ENCODE data around the gene CTXN2.

Gene CTXN2

GRCh38 chr15:48191574-48192225, at the start of gene CTXN2:
TSS of gene CTXN2 (plus strand) at chr15:48191665. CDS start at chr15:48201301, 9,636 bp downstream.
- TF ChIP-seq, protein P1, sequence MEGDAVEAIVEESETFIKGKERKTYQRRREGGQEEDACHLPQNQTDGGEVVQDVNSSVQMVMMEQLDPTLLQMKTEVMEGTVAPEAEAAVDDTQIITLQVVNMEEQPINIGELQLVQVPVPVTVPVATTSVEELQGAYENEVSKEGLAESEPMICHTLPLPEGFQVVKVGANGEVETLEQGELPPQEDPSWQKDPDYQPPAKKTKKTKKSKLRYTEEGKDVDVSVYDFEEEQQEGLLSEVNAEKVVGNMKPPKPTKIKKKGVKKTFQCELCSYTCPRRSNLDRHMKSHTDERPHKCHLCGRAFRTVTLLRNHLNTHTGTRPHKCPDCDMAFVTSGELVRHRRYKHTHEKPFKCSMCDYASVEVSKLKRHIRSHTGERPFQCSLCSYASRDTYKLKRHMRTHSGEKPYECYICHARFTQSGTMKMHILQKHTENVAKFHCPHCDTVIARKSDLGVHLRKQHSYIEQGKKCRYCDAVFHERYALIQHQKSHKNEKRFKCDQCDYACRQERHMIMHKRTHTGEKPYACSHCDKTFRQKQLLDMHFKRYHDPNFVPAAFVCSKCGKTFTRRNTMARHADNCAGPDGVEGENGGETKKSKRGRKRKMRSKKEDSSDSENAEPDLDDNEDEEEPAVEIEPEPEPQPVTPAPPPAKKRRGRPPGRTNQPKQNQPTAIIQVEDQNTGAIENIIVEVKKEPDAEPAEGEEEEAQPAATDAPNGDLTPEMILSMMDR (IDR thresholded peaks at IDR 0.05; ENCODE audit: borderline replicate concordance, insufficient read depth, low read depth, low read length) = no peak
- no peak within 1 kb of the TSS for H3K4me3 ChIP-seq (ENCODE audit: low read depth, low read length)

GRCh38 chr15:48143856-48144255, 47.6 kb upstream of the CTXN2 start:
- no peak overlapping the region for H3K4me3 ChIP-seq (ENCODE audit: low read depth, low read length)
- TF ChIP-seq, protein P1 (IDR thresholded peaks at IDR 0.05; ENCODE audit: borderline replicate concordance, insufficient read depth, low read depth, low read length) = no peak

- no peak overlapping the region for H3K4me3 ChIP-seq (ENCODE audit: low read depth, low read length)
- TF ChIP-seq, protein P1 (IDR thresholded peaks at IDR 0.05; ENCODE audit: borderline replicate concordance, insufficient read depth, low read depth, low read length) = no peak
Measured at GRCh38 chr15:48144889-48145288, 46.6 kb upstream of the CTXN2 start.

DNA sequence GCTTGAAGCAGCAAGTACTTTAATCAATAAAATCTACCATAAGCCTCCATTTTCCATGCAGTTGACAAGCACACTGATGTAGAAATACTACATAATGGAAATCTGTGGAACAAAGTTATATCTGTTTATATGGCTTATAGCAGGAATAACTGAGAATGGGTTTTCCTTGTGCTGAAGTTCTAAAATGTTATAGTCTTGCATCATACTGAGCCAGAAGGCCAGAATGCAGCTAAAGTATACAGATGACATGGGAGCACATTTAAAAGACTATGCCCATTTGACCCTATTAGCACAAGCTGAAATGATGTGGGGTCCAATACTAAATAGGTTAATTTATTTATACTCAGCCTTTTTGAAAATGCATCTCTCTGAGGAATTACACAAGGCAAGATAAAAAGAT, 45.5 kb upstream of the CTXN2 start:
- H3K4me3 ChIP-seq (ENCODE audit: low read depth, low read length) = no peak overlapping the region
- TF ChIP-seq, protein P1 (IDR thresholded peaks at IDR 0.05; ENCODE audit: borderline replicate concordance, insufficient read depth, low read depth, low read length) = no peak

GRCh38 chr15:48147358-48147757, 44.1 kb upstream of the CTXN2 start:
- TF ChIP-seq, protein P1 (IDR thresholded peaks at IDR 0.05; ENCODE audit: borderline replicate concordance, insufficient read depth, low read depth, low read length) = no peak
- H3K4me3 ChIP-seq (ENCODE audit: low read depth, low read length) = no peak overlapping the region

GRCh38 chr15:48149858-48150257, 41.6 kb upstream of the CTXN2 start:
- TF ChIP-seq, protein P1 (IDR thresholded peaks at IDR 0.05; ENCODE audit: borderline replicate concordance, insufficient read depth, low read depth, low read length) = no peak
- no peak overlapping the region for H3K4me3 ChIP-seq (ENCODE audit: low read depth, low read length)

DNA sequence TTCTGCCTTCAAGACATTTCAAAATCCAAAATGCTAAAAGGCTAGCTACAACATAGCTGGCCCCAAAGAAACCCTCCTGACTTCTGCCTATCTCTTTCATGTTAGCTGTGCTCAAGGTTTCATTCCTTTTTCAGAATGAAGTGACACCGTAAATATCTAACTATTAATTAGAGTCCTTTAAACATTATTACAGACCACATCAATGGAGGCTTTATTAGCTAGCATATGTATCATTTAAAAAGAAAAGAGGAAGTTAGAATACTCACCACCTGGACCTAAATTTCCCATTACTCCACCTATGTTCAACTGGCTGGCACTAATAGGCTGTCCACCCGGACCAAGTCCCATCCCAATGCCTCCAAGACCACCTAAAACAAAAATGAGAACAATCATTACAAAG, 37.9 kb upstream of the CTXN2 start:
- H3K4me3 ChIP-seq (ENCODE audit: low read depth, low read length) = no peak overlapping the region
- TF ChIP-seq, protein P1 (IDR thresholded peaks at IDR 0.05; ENCODE audit: borderline replicate concordance, insufficient read depth, low read depth, low read length) = no peak
